ENCODE results near the gene OAF. TPM values are rescaled to one million over a fixed set of nuclear protein-coding genes. Genes with fewer than 3 reads are reported as not detected.

Gene OAF
- total RNA-seq, 1 experiment from 2014 or later: 32.3 TPM

GRCh38 chr11:120191058-120191457 is 19.8 kb upstream of the OAF start (continued):
- no peak for TF ChIP-seq ZBTB33 (IDR thresholded peaks at IDR 0.05; ENCODE audit: extremely low read depth, insufficient replicate concordance, low read length)
- TF ChIP-seq POLR2AphosphoS5 (IDR thresholded peaks at IDR 0.05; ENCODE audit: low read depth, low read length): no peak
- no peak for TF ChIP-seq ATF3 (IDR thresholded peaks at IDR 0.05)
- TF ChIP-seq MAX (IDR thresholded peaks at IDR 0.05): no peak
- TF ChIP-seq JUND (IDR thresholded peaks at IDR 0.05): no peak
- no peak for TF ChIP-seq SIN3A (IDR thresholded peaks at IDR 0.05; ENCODE audit: low read depth)

GRCh38 chr11:120192831-120193625 is 17.8 kb upstream of the OAF start:
- no peaks in the 10 kb centered on the region for H3K9me2 ChIP-seq (ENCODE audit: insufficient read depth)
- POLR2A ChIA-PET: no interaction called here
- RAD21 ChIA-PET (ENCODE audit: low non-redundant PET in 1 of 2, low total read pairs in 2 of 2, uncharacterized antibody in 2 of 2, unreplicated experiment in 2 of 2): no interaction called here
- peaks cover 10% of the 10 kb centered on the region; the same call in 1 of the 2 replicates for H3K27me3 ChIP-seq (ENCODE audit: insufficient read depth, low read length)
- H3K9me3 ChIP-seq (ENCODE audit: control insufficient read depth in 1 of 2, insufficient read depth in 1 of 2, low read depth in 1 of 2, low read length in 2 of 2): no peaks in the 10 kb centered on the region
- ATAC-seq (no peak), DNase-seq (ENCODE audit: low read depth, low spot score) (no peak)
- H3K27ac ChIP-seq (ENCODE audit: low read depth, low read length): no peak overlapping the region
- H3K4me1 ChIP-seq (ENCODE audit: control insufficient read depth in 1 of 2, insufficient read depth in 2 of 2, low read length in 2 of 2): no peaks in the 10 kb centered on the region
- BruUV-seq (replicated peaks): no TSS peak
- no peaks in the 10 kb centered on the region for H4K20me1 ChIP-seq (ENCODE audit: insufficient read depth)
- no peak overlapping the region for H3K9ac ChIP-seq (ENCODE audit: low read length)
- no peak overlapping the region for H3K4me2 ChIP-seq (ENCODE audit: low read length)
- no peaks in the 10 kb centered on the region for H3K36me3 ChIP-seq (ENCODE audit: control insufficient read depth in 1 of 2, insufficient read depth in 2 of 2, low read length in 2 of 2)
- H3K4me3 ChIP-seq (replicated peaks in 1 of 2; ENCODE audit: low read depth in 1 of 2, low read length in 2 of 2): no peak overlapping the region
- intact Hi-C loops (cut with micrococcal nuclease): no loop called here
- CTCF ChIA-PET: no interaction called here
- no peaks in the 10 kb centered on the region for H3K79me2 ChIP-seq (ENCODE audit: insufficient read depth, low read length)
- no peak overlapping the region for H2AFZ ChIP-seq (ENCODE audit: low read depth, low read length, poor library complexity, severe bottlenecking)
- TF ChIP-seq REST (IDR thresholded peaks at IDR 0.05; ENCODE audit: low read depth) (no peak), EGR1 (IDR thresholded peaks at IDR 0.05; ENCODE audit: low read depth) (no peak), CBX3 (IDR thresholded peaks at IDR 0.05; ENCODE audit: low read depth) (no peak), SP1 (IDR thresholded peaks at IDR 0.05; ENCODE audit: low read depth) (no peak), EZH2phosphoT487 (IDR thresholded peaks at IDR 0.05; ENCODE audit: borderline replicate concordance) (no peak), ATF3 (IDR thresholded peaks at IDR 0.05) (no peak), YY1 (IDR thresholded peaks at IDR 0.05; ENCODE audit: extremely low read depth, insufficient replicate concordance, low read depth, low read length) (no peak), FOSL1 (IDR thresholded peaks at IDR 0.05; ENCODE audit: low read depth) (no peak), ELF1 (IDR thresholded peaks at IDR 0.05; ENCODE audit: borderline replicate concordance, low read depth) (no peak), SIN3A (IDR thresholded peaks at IDR 0.05; ENCODE audit: low read depth) (no peak), CTCF (IDR thresholded peaks at IDR 0.05 in 2 of 3, conservative IDR thresholded peaks at IDR 0.05 in 1 of 3; ENCODE audit: borderline replicate concordance in 1 of 3, insufficient read depth in 1 of 3, low read depth in 2 of 3, low read length in 2 of 3) (no peak)

All from HCT116 (cell line).